K562 (cell line): Measurements from ENCODE around the gene MSH2. TPM values are rescaled to one million over a fixed set of nuclear protein-coding genes. Genes with fewer than 3 reads are reported as not detected.

ENCODE experiments used
- ATAC-seq: fragments of 200-7000 bp; cut with Tn5 transposase; 3 replicates; pipeline ENCODE4 v1.9.1; 2020; ENCODE audit warnings: moderate library complexity
- BruUV-seq: library from RNA; stranded (reverse); fragments of 400-500 nt; replicated peaks from 2 replicates; lab custom pipeline; 2021; lab: Mats Ljungman, UMichigan
- CTCF ChIA-PET: fragments of 300-600 bp; formaldehyde crosslinking; extraction: SDS; loops from one replicate; lab custom pipeline; 2021; ENCODE audit warnings: low intra/inter-chr PET ratio; lab: Yijun Ruan, JAX
- POLR2A ChIA-PET: fragments of 300-600, 350-650 bp; sonication (Branson Sonifier 250); formaldehyde crosslinking; extraction: SDS; loops from one replicate; lab custom pipeline; 2021; ENCODE audit warnings: antibody characterized with exemption, inconsistent platforms; lab: Yijun Ruan, JAX
- DNase-seq, 4 experiments: peaks; one replicate each; pipeline versions ENCODE4 v3.0.0 to v3.0.0-alpha.2; 2011 to 2018; ENCODE audit warnings: low spot score in 3 of 4, mixed read lengths in 3 of 4; ENCODE audit errors: extremely low read depth in 1 of 4
- FAIRE-seq: peaks from 2 replicates; lab custom pipeline; 2011; peaks lifted over from hg19 to GRCh38; lab: Jason Lieb, UNC
- H2AFZ ChIP-seq: 2 replicates; pipeline ENCODE4 v1.6.0; 2011; ENCODE audit warnings: low read depth, low read length, control low read depth, inconsistent platforms
- H3K27ac ChIP-seq: fragments of 200-600 bp; 3 replicates; pipeline ENCODE4 v1.8.0; 2011; ENCODE audit warnings: low read depth, mild to moderate bottlenecking, control low read depth, inconsistent platforms, low read length, moderate library complexity, mixed read lengths; ENCODE audit errors: extremely low read depth
- H3K27me3 ChIP-seq, 2 experiments: fragments of 300-600 bp in 1 of 2; 2 replicates in 1 of 2; 3 replicates in 1 of 2; pipeline versions ENCODE4 v1.6.0 to v1.8.0; 2011; ENCODE audit warnings: inconsistent platforms in 2 of 2, low read length in 2 of 2, mild to moderate bottlenecking in 1 of 2, mixed read lengths in 1 of 2, moderate library complexity in 1 of 2; ENCODE audit not compliant: control insufficient read depth in 2 of 2, insufficient read depth in 2 of 2
- H3K36me3 ChIP-seq: fragments of 300-600 bp; 3 replicates; pipeline ENCODE4 v1.8.0; 2011; ENCODE audit warnings: mild to moderate bottlenecking, low read length, inconsistent platforms; ENCODE audit not compliant: control insufficient read depth, insufficient read depth
- H3K4me1 ChIP-seq, 2 experiments: fragments of 200-600 bp in 1 of 2; replicated peaks in 1 of 2; 2 replicates in 1 of 2; 3 replicates in 1 of 2; pipeline versions ENCODE4 v1.5.1 to v1.8.0; 2011; ENCODE audit warnings: inconsistent platforms in 2 of 2, low read length in 2 of 2, mild to moderate bottlenecking in 1 of 2, mixed read lengths in 1 of 2, moderate library complexity in 1 of 2; ENCODE audit not compliant: control insufficient read depth in 2 of 2, insufficient read depth in 2 of 2
- H3K4me2 ChIP-seq: 2 replicates; pipeline ENCODE4 v1.6.1; 2011; ENCODE audit warnings: low read length, control low read depth, inconsistent platforms, mixed read lengths; ENCODE audit not compliant: insufficient read depth
- H3K4me3 ChIP-seq: fragments of 200-600 bp; sonication (generic), shearing (Covaris generic); 2 replicates; pipeline ENCODE4 v1.5.1; 2016; ENCODE audit warnings: control low read depth, inconsistent platforms
- H3K79me2 ChIP-seq: fragments of 200-600 bp; 3 replicates; pipeline ENCODE4 v1.8.0; 2011; ENCODE audit warnings: low read length, inconsistent platforms; ENCODE audit not compliant: control insufficient read depth, insufficient read depth
- H3K9ac ChIP-seq, 2 experiments: 2 replicates each; pipeline versions ENCODE4 v1.6.0 to v1.6.1; 2011; ENCODE audit warnings: low read depth in 2 of 2, low read length in 2 of 2, control low read depth in 1 of 2, inconsistent platforms in 1 of 2, mild to moderate bottlenecking in 1 of 2, mixed read lengths in 1 of 2; ENCODE audit not compliant: insufficient read depth in 1 of 2
- H3K9me1 ChIP-seq: one replicate; pipeline ENCODE4 v1.6.0; 2011; ENCODE audit warnings: inconsistent platforms, mild to moderate bottlenecking, low read length, moderate library complexity; ENCODE audit not compliant: control insufficient read depth, insufficient read depth
- H3K9me3 ChIP-seq: replicated peaks from 2 replicates; pipeline ENCODE4 v1.5.1; 2011; ENCODE audit warnings: low read depth, low read length, inconsistent platforms; ENCODE audit not compliant: control insufficient read depth, insufficient read depth
- H4K20me1 ChIP-seq: replicated peaks from 2 replicates; pipeline ENCODE4 v1.6.1; 2011; ENCODE audit warnings: low read length, inconsistent platforms, mixed read lengths; ENCODE audit not compliant: control insufficient read depth, insufficient read depth
- ARID1B ChIP-seq: fragments of 450-650 bp; IDR thresholded peaks from 2 replicates; pipeline ENCODE4 v1.6.1; 2016; ENCODE audit warnings: antibody characterized with exemption, mild to moderate bottlenecking, inconsistent platforms
- CHCHD3 ChIP-seq: fragments of 250-450 bp; sonication (Bioruptor Pico); IDR thresholded peaks from 2 replicates; pipeline ENCODE4 v2.1.2; 2022; ENCODE audit warnings: mild to moderate bottlenecking
- CREM ChIP-seq: IDR thresholded peaks from 2 replicates; pipeline ENCODE4 v1.6.1; 2014; ENCODE audit warnings: antibody characterized with exemption, low read depth
- EP300 ChIP-seq: IDR thresholded peaks from 2 replicates; pipeline ENCODE4 v1.6.1; 2012; ENCODE audit warnings: low read length, improper control_type of control experiment
- HBP1 ChIP-seq: fragments of 450-650 bp; formaldehyde crosslinking; IDR thresholded peaks from 2 replicates; pipeline ENCODE4 v1.4.0; 2022; ENCODE audit warnings: missing genetic modification characterization
- HDGF ChIP-seq: fragments of 450-650 bp; IDR thresholded peaks from 2 replicates; pipeline ENCODE4 v1.6.1; 2016
- HOMEZ ChIP-seq: fragments of 250-450 bp; sonication (Bioruptor Pico); IDR thresholded peaks from 2 replicates; pipeline ENCODE4 v1.4.0; 2020; ENCODE audit warnings: mild to moderate bottlenecking, moderate library complexity
- IRF9 ChIP-seq: fragments of 450-650 bp; IDR thresholded peaks from 2 replicates; pipeline ENCODE4 v1.6.1; 2016; ENCODE audit warnings: missing biosample characterization, missing genetic modification characterization
- NCOA1 ChIP-seq: fragments of 450-650 bp; IDR thresholded peaks from 2 replicates; pipeline ENCODE4 v1.6.1; 2016; ENCODE audit warnings: low read depth
- NCOA4 ChIP-seq: fragments of 450-650 bp; IDR thresholded peaks from 2 replicates; pipeline ENCODE4 v1.6.1; 2018; ENCODE audit warnings: mild to moderate bottlenecking; ENCODE audit not compliant: partially characterized antibody
- PURB ChIP-seq: sonication (generic); formaldehyde crosslinking; IDR thresholded peaks from 2 replicates; pipeline ENCODE4 v1.9.0; 2021; ENCODE audit warnings: low read depth, mild to moderate bottlenecking, missing genetic modification reagents
- SP1 ChIP-seq: sonication (generic); formaldehyde crosslinking; IDR thresholded peaks from 2 replicates; pipeline ENCODE4 v1.8.1; 2022; ENCODE audit warnings: mild to moderate bottlenecking, missing genetic modification reagents
- TEAD1 ChIP-seq, 2 experiments: fragments of 450-650 bp in 1 of 2; sonication (generic) in 1 of 2; formaldehyde crosslinking; IDR thresholded peaks; 2 replicates each; pipeline versions ENCODE4 v1.4.0 to v1.8.0; 2020 to 2022; ENCODE audit warnings: mild to moderate bottlenecking in 2 of 2, missing genetic modification reagents in 1 of 2
- ZKSCAN8 ChIP-seq: fragments of 200-800 bp; sonication (Bioruptor generic); IDR thresholded peaks from 2 replicates; pipeline ENCODE4 v1.6.1; 2016; ENCODE audit warnings: missing genetic modification characterization, missing compliant biosample characterization
- ZNF384 ChIP-seq: IDR thresholded peaks from 2 replicates; pipeline ENCODE4 v1.6.1; 2012; ENCODE audit warnings: low read depth, low read length, improper control_type of control experiment
- WGBS: fragments of 100-300 bp; shearing (Covaris generic); methylation state at CpG from one replicate; pipeline ENCODE4 v1.1.6; 2016; ENCODE audit warnings: low coverage, mixed read lengths; ENCODE audit not compliant: insufficient coverage; ENCODE audit errors: missing lambda C conversion rate; 5-methylcytosine and 5-hydroxymethylcytosine counted together
- in situ Hi-C: fragments of 300-500 bp; cut with MboI; formaldehyde crosslinking; loops from 4 replicates; pipeline ENCODE4 v1.15.0; 2018; ENCODE audit warnings: inconsistent platforms, mixed read lengths
- intact Hi-C: fragments of 100-400 bp; cut with micrococcal nuclease; formaldehyde crosslinking; loops from 2 replicates; pipeline ENCODE4 v1.14.2; 2022
- polyA plus RNA-seq, 8 experiments: library from polyadenylated mRNA; depleted of rRNA in 4 of 8; stranded (reverse) in 5 of 8; unstranded in 3 of 8; fragments of >200 nt; fragmentation: Nextera tagmentation in 2 of 8; fragmentation: Illumina TruSeq in 1 of 8; extraction: Ambion mirVana in 2 of 8; extraction: Trizol in 1 of 8; gene quantifications; 2 replicates each; pipeline versions ENCODE4 v1.2.1 to v1.2.3, GENCODE V29; 2011 to 2014; ENCODE audit warnings: inconsistent platforms in 1 of 8, missing spikeins in 1 of 8
- total RNA-seq, 7 experiments: library from RNA; depleted of rRNA in 6 of 7; stranded (reverse); fragments of >200 nt in 6 of 7; fragmentation: Illumina TruSeq in 2 of 7; extraction: Trizol in 2 of 7; gene quantifications; 2 replicates each; pipeline versions ENCODE4 v1.2.1 to v1.2.3, GENCODE V29; 2011 to 2021; ENCODE audit warnings: low replicate concordance in 1 of 7
- TF ChIP-seq, protein P1 (sequence below): fragments of 250-450 bp; sonication (Bioruptor Pico); IDR thresholded peaks from 2 replicates; pipeline ENCODE4 v1.8.0; 2021; ENCODE audit warnings: moderate library complexity, mild to moderate bottlenecking, inconsistent platforms
- TF ChIP-seq, protein P2 (sequence below): fragments of 250-450 bp; sonication (Bioruptor Pico); IDR thresholded peaks from 2 replicates; pipeline ENCODE4 v1.5.0; 2020; ENCODE audit warnings: mild to moderate bottlenecking, borderline replicate concordance

The MSH2 gene
- total and polyA plus RNA-seq, 9 of the 15 experiments (the other 6 are each of a cell fraction or from before 2014, with no cell fraction given), result 51.8 to 139 (median 113) TPM

GRCh38 chr2:47359375-47359868 lies 43.5 kb upstream of the MSH2 start (continued):
- 0 out of 2 replicates have a peak, but pooled peaks have one; percentile 20 for TF ChIP-seq HBP1 (CRISPR knock-in tag)
- TF ChIP-seq ZNF384, result peak; percentile 63; the same call in 1 of the 2 replicates
- TF ChIP-seq SP1, result peak; percentile 57; the same call in 1 of the 2 replicates
- TF ChIP-seq NCOA4, result no peak
- TF ChIP-seq EP300, result no peak
- TF ChIP-seq CREM, result peak; percentile 65
- TF ChIP-seq HDGF, result 0 out of 2 replicates have a peak, but pooled peaks have one; percentile 67
- no peak for TF ChIP-seq CHCHD3
- peak; percentile 80 for TF ChIP-seq ARID1B
- TF ChIP-seq TEAD1 (CRISPR knock-in tag; IDR thresholded peaks at IDR 0.05), result 0 out of 4 replicates have a peak, but pooled peaks of 1 of the 2 experiments have one; percentile 34

GRCh38 chr2:47360283-47360682 lies 42.7 kb upstream of the MSH2 start:
- ATAC-seq, result no peak
- Histone ChIP-seq H3K27ac (no peak overlapping the region), H3K9me3 (no peaks in the 10 kb centered on the region), H3K36me3 (no peaks in the 10 kb centered on the region), H3K4me1 (peaks cover 40 to 41% of the 10 kb centered on the region in 2 experiments), H2AFZ (0 out of 2 replicates have a peak overlapping the region, but pooled peaks have one; percentile 36), H3K4me2 (no peak overlapping the region), H3K79me2 (no peaks in the 10 kb centered on the region), H3K4me3 (no peak overlapping the region), H4K20me1 (no peaks in the 10 kb centered on the region), H3K9ac (no peak overlapping the region), H3K9me1 (no peaks in the 10 kb centered on the region), H3K27me3 (no peaks in the 10 kb centered on the region)
- BruUV-seq, result no TSS peak
- WGBS, result 10% methylated on average over 3 of the region's 3 CpGs
- ChIA-PET CTCF (no interaction called here), POLR2A (no interaction called here)
- in situ Hi-C loops (no loop called here), intact Hi-C loops (no loop called here)
- no peak for FAIRE-seq
- DNase-seq, result no peak
- TF ChIP-seq, protein P1, sequence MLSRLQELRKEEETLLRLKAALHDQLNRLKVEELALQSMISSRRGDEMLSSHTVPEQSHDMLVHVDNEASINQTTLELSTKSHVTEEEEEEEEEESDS (CRISPR knock-in tag), result no peak
- no peak for TF ChIP-seq HOMEZ (CRISPR knock-in tag)
- TF ChIP-seq, protein P2, sequence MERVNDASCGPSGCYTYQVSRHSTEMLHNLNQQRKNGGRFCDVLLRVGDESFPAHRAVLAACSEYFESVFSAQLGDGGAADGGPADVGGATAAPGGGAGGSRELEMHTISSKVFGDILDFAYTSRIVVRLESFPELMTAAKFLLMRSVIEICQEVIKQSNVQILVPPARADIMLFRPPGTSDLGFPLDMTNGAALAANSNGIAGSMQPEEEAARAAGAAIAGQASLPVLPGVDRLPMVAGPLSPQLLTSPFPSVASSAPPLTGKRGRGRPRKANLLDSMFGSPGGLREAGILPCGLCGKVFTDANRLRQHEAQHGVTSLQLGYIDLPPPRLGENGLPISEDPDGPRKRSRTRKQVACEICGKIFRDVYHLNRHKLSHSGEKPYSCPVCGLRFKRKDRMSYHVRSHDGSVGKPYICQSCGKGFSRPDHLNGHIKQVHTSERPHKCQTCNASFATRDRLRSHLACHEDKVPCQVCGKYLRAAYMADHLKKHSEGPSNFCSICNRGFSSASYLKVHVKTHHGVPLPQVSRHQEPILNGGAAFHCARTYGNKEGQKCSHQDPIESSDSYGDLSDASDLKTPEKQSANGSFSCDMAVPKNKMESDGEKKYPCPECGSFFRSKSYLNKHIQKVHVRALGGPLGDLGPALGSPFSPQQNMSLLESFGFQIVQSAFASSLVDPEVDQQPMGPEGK, result no peak
- no peak for TF ChIP-seq PURB (CRISPR knock-in tag)
- TF ChIP-seq NCOA1, result no peak
- no peak for TF ChIP-seq IRF9 (tag)
- no peak for TF ChIP-seq ZKSCAN8 (CRISPR knock-in tag)
